DND-41 (cell line): ENCODE data around the gene PCDH11X.
"Not testable (repeated sequence)": the region's sequence is repeated elsewhere in the genome, so short reads cannot be mapped to it uniquely, and the experiment has no call there.

Experiments
- EZH2 ChIP-seq: IDR thresholded peaks from 3 replicates; pipeline ENCODE4 v1.6.1; 2012; ENCODE audit warnings: borderline replicate concordance, low read depth, mild to moderate bottlenecking, moderate library complexity, low read length, inconsistent platforms; ENCODE audit not compliant: severe bottlenecking
- TF ChIP-seq, protein P1 (sequence below): IDR thresholded peaks from 2 replicates; pipeline ENCODE4 v1.5.1; 2012; ENCODE audit warnings: borderline replicate concordance, low read length, moderate library complexity, mild to moderate bottlenecking; ENCODE audit not compliant: poor library complexity, severe bottlenecking; ENCODE audit errors: extremely low read depth

DNA sequence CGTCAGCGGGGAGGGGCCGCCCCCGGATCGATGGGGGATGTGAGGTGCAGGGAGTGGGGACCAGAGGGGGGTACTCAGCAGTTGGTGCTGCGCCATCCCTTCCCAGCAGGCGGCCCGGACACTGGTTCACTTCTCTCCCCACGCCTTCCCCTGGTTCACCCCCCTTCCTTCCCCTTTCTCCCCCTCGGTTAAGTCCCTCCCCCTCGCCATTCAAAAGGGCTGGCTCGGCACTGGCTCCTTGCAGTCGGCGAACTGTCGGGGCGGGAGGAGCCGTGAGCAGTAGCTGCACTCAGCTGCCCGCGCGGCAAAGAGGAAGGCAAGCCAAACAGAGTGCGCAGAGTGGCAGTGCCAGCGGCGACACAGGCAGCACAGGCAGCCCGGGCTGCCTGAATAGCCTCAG, at the start of gene PCDH11X:
- TF ChIP-seq, protein P1, sequence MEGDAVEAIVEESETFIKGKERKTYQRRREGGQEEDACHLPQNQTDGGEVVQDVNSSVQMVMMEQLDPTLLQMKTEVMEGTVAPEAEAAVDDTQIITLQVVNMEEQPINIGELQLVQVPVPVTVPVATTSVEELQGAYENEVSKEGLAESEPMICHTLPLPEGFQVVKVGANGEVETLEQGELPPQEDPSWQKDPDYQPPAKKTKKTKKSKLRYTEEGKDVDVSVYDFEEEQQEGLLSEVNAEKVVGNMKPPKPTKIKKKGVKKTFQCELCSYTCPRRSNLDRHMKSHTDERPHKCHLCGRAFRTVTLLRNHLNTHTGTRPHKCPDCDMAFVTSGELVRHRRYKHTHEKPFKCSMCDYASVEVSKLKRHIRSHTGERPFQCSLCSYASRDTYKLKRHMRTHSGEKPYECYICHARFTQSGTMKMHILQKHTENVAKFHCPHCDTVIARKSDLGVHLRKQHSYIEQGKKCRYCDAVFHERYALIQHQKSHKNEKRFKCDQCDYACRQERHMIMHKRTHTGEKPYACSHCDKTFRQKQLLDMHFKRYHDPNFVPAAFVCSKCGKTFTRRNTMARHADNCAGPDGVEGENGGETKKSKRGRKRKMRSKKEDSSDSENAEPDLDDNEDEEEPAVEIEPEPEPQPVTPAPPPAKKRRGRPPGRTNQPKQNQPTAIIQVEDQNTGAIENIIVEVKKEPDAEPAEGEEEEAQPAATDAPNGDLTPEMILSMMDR = not testable (repeated sequence)
- TF ChIP-seq EZH2 = not testable (repeated sequence)
